Measurements from ENCODE around the gene KIF9.
"Not testable (repeated sequence)": the region's sequence is repeated elsewhere in the genome, so short reads cannot be mapped to it uniquely, and the experiment has no call there.

The KIF9 gene

DNA sequence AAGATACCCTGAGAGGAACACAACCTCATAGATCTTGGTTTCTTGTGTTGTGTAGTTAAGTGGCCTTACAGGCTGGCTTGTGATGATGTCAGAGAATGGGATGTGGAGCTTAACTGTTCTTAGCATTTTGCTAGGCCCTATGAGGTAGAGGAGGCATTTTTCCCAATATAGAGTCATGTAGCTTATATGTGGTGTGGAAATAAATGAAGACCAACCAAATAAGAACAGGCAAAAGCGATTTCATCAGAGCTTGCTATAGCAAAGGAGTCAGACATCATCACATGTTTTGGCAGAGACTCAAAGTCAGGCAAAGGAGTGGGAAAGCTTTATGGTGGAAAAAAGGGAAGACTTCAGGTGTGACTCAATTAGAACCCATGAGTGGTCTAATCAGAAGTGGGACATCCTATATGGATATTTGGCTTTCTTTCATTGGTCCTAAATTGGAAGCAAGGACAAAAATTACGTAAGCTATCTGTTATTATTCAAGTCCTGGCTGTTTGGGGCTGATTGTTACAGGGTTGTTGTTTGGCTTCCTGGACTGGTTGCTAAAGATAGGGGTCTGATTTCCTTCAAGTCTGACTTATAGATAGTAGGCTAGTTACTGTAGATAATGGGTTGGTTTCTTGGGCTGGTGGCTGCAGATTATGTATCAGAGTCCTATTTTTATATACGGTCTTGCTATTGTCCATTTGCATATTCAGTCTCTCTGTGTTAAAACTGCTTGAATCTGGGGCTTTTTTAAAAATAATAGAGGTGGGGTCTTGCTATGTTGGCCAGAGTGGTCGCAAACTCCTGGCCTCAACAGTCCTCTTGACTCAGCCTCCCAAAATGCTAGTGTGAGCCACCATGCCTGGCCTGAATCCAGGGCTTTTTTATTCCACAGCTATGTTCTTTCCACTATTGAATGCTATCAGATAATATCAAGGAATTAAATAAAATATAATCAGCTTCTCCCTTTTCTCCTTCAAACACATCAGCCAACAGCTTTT is 88.4 kb downstream of the KIF9 start:
- no peak for DNase-seq (ENCODE audit: low read depth, low spot score)

DNA sequence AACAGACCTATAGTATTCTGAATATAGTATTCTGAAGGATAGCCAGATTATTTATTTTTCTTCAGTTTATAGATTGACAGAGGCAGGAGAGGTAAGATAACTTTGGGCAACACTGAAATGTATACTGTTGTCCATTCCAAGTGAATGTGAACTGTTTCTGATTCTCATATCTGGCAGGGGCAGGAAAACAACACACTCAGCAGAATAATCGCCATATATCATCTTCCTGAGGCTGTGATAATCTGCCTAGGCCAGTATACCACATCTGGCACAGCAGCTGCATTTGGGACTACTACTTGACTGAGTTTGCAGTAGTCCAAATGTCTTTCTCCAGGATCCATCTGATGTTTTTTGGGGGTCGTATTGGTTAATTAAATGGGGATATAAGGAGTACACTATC is 96.3 kb downstream of the KIF9 start:
- no peak for DNase-seq (ENCODE audit: low read depth, low spot score)

DNA sequence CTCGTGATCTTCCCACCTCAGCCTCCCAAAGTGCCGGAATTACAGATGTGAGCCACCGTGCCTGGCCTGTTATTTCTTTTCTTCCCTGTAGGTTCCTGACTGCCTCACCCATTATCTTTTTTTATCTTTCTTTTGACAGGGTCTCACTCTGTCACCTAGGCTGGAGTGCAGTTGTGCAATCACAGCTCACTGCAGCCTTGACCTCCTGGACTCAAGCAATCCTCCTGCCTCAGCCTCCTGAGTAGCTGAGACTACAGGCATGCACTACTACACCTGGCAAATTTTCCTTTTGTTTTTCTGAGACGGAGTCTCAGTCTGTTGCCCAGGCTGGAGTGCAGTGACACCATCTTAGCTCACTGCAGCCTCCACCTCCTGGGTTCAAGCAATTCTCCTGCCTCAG is 100.9 kb downstream of the KIF9 start:
- DNase-seq (ENCODE audit: low read depth, low spot score), result not testable (repeated sequence)

- DNase-seq (ENCODE audit: low read depth, low spot score), result not testable (repeated sequence)
Measured at GRCh38 chr3:47180011-47180410, 102.6 kb downstream of the KIF9 start.
